ENCODE results near the gene ZAR1.

Gene ZAR1

DNA sequence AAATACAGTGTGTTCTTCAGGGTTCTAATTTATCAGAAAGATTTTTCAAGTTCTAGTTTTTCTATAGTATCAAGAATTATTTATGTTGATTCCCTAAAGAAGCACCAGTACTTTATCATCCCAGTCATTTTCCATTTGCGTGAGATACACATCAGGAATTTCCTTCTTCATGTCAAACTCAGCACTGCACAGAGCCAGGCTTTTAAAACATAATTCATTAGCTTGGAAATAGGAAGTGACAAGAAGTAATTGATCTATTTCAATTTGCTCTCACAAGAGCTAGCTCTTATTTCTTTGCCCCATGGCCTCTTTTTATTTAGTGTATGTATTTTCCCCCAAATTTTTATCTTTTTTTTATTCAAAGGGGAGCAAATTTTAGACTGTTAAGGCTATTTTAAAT is 19.9 kb upstream of the ZAR1 start:
- no peak overlapping the region for H3K4me3 ChIP-seq (ENCODE audit: low read length)
- no peaks in the 10 kb centered on the region for H3K27me3 ChIP-seq (replicated peaks; ENCODE audit: insufficient read depth, low read length)
- no peak overlapping the region for H3K27ac ChIP-seq (ENCODE audit: low read length)
- no peaks in the 10 kb centered on the region for H3K4me1 ChIP-seq (ENCODE audit: low read length)
- no peaks in the 10 kb centered on the region for H3K9me2 ChIP-seq (replicated peaks; ENCODE audit: insufficient read depth, low read length)
- no peaks in the 10 kb centered on the region for H3K9me3 ChIP-seq (replicated peaks; ENCODE audit: insufficient read depth, low read length)
- no peak overlapping the region for H2AFZ ChIP-seq (ENCODE audit: low read length)
- no peaks in the 10 kb centered on the region for H3F3A ChIP-seq (ENCODE audit: insufficient read depth, low read length)
- no peaks in the 10 kb centered on the region for H3K79me2 ChIP-seq (ENCODE audit: low read length)
- no peaks in the 10 kb centered on the region for H4K20me1 ChIP-seq (ENCODE audit: insufficient read depth, low read length)
- H3K36me3 ChIP-seq (replicated peaks; ENCODE audit: insufficient read depth, low read length), result no peaks in the 10 kb centered on the region
- no peak overlapping the region for H3K4me2 ChIP-seq (ENCODE audit: low read depth, low read length)
- DNase-seq, result no peak
- TF ChIP-seq, protein P1, sequence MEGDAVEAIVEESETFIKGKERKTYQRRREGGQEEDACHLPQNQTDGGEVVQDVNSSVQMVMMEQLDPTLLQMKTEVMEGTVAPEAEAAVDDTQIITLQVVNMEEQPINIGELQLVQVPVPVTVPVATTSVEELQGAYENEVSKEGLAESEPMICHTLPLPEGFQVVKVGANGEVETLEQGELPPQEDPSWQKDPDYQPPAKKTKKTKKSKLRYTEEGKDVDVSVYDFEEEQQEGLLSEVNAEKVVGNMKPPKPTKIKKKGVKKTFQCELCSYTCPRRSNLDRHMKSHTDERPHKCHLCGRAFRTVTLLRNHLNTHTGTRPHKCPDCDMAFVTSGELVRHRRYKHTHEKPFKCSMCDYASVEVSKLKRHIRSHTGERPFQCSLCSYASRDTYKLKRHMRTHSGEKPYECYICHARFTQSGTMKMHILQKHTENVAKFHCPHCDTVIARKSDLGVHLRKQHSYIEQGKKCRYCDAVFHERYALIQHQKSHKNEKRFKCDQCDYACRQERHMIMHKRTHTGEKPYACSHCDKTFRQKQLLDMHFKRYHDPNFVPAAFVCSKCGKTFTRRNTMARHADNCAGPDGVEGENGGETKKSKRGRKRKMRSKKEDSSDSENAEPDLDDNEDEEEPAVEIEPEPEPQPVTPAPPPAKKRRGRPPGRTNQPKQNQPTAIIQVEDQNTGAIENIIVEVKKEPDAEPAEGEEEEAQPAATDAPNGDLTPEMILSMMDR (IDR thresholded peaks at IDR 0.05; ENCODE audit: low read length), result no peak
- TF ChIP-seq EZH2 (optimal IDR thresholded peaks at IDR 0.05; ENCODE audit: low read depth, low read length), result no peak
- no peak for TF ChIP-seq EZH2phosphoT487 (IDR thresholded peaks at IDR 0.05; ENCODE audit: low read length)
- no peak overlapping the region for H3K9ac ChIP-seq (ENCODE audit: low read length)

- Histone ChIP-seq H3K4me1 (ENCODE audit: low read length) (no peaks in the 10 kb centered on the region), H4K20me1 (ENCODE audit: insufficient read depth, low read length) (no peaks in the 10 kb centered on the region), H3F3A (ENCODE audit: insufficient read depth, low read length) (no peaks in the 10 kb centered on the region), H3K9me2 (replicated peaks; ENCODE audit: insufficient read depth, low read length) (no peaks in the 10 kb centered on the region), H3K79me2 (ENCODE audit: low read length) (no peaks in the 10 kb centered on the region), H3K27ac (ENCODE audit: low read length) (no peak overlapping the region), H2AFZ (ENCODE audit: low read length) (no peak overlapping the region), H3K4me3 (ENCODE audit: low read length) (no peak overlapping the region), H3K27me3 (replicated peaks; ENCODE audit: insufficient read depth, low read length) (no peaks in the 10 kb centered on the region), H3K36me3 (replicated peaks; ENCODE audit: insufficient read depth, low read length) (no peaks in the 10 kb centered on the region), H3K4me2 (ENCODE audit: low read depth, low read length) (no peak overlapping the region), H3K9me3 (replicated peaks; ENCODE audit: insufficient read depth, low read length) (no peaks in the 10 kb centered on the region), H3K9ac (ENCODE audit: low read length) (no peak overlapping the region)
- TF ChIP-seq, protein P1 (IDR thresholded peaks at IDR 0.05; ENCODE audit: low read length), result no peak
- TF ChIP-seq EZH2phosphoT487 (IDR thresholded peaks at IDR 0.05; ENCODE audit: low read length) (no peak), EZH2 (optimal IDR thresholded peaks at IDR 0.05; ENCODE audit: low read depth, low read length) (no peak)
- no peak for DNase-seq
Observed at GRCh38 chr4:48470570-48470969, 19.5 kb upstream of the ZAR1 start.

DNA sequence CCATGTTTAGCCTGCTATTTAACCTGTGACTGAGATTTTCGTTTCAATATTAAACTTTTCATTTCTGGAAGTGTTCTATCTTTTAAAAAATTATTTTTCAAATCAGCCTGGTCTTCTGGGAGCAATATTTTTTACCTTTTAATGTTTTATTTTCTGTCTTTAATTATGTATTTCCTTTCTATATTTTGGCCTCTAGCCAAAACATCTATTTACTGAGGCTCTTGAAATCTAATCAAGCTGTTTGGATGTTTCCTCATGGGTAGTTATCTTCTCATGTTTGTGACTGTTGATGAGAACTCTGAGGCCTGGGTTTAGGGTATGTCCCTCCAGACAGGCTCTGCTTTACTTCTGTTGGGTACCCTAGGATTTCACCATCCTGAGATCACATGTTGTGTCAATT is 17.3 kb upstream of the ZAR1 start:
- Histone ChIP-seq H3K4me2 (ENCODE audit: low read depth, low read length) (no peak overlapping the region), H3K79me2 (ENCODE audit: low read length) (no peaks in the 10 kb centered on the region), H3K9me2 (replicated peaks; ENCODE audit: insufficient read depth, low read length) (no peaks in the 10 kb centered on the region), H4K20me1 (ENCODE audit: insufficient read depth, low read length) (no peaks in the 10 kb centered on the region), H3K4me3 (ENCODE audit: low read length) (no peak overlapping the region), H3K9ac (ENCODE audit: low read length) (no peak overlapping the region), H3K27me3 (replicated peaks; ENCODE audit: insufficient read depth, low read length) (no peaks in the 10 kb centered on the region), H3K36me3 (replicated peaks; ENCODE audit: insufficient read depth, low read length) (no peaks in the 10 kb centered on the region), H3K4me1 (ENCODE audit: low read length) (no peaks in the 10 kb centered on the region), H2AFZ (ENCODE audit: low read length) (no peak overlapping the region), H3F3A (ENCODE audit: insufficient read depth, low read length) (no peaks in the 10 kb centered on the region), H3K27ac (ENCODE audit: low read length) (no peak overlapping the region), H3K9me3 (replicated peaks; ENCODE audit: insufficient read depth, low read length) (no peaks in the 10 kb centered on the region)
- TF ChIP-seq EZH2phosphoT487 (IDR thresholded peaks at IDR 0.05; ENCODE audit: low read length), result no peak
- TF ChIP-seq, protein P1 (IDR thresholded peaks at IDR 0.05; ENCODE audit: low read length), result no peak
- DNase-seq, result no peak

Measured in MM.1S (cell line).